NK-92 (cell line): ENCODE results near the gene ZSCAN20.

Experiments
- DNase-seq: peaks from one replicate; lab custom pipeline; 2025; ENCODE audit not compliant: unreplicated experiment; lab: John Stamatoyannopoulos, UW

Gene ZSCAN20

DNA sequence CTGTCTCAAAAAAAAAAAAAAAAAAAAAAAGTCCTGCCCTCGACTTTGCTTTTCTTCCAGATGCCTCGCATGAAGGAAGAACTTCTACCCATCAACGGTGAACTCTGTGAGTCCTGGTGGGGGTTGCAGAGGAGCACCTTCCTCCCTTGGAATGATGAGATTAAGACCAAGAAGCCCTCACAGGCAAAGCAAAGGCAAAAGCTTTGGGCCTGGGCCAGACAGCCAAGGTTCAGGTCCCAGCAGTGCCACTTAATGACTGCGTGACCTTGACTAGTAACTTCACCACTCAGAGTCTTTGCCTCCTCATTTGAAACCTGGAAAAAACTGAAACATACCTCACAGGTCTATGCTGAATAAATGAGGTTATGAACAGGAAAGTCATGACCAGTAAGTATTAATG lies 55.5 kb downstream of the ZSCAN20 start:
- no peak for DNase-seq

DNA sequence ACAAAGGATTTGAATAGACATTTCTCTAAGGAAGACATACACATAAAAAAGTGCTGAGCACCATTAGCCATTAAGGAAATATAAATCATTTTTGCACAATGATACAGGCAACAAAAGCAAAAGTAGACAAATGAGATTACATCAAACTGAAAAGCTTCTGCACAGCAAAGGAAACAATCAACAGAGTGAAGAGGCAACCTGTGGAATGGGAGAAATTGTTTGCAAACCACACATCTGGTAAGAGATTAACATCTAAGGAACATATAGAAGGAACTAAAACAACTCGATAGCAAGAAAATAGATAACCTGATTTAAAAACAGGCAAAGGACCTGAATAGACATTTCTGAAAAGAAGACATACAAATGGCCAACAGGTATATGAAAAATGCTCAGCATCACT lies 57.5 kb downstream of the ZSCAN20 start:
- no peak for DNase-seq

DNA sequence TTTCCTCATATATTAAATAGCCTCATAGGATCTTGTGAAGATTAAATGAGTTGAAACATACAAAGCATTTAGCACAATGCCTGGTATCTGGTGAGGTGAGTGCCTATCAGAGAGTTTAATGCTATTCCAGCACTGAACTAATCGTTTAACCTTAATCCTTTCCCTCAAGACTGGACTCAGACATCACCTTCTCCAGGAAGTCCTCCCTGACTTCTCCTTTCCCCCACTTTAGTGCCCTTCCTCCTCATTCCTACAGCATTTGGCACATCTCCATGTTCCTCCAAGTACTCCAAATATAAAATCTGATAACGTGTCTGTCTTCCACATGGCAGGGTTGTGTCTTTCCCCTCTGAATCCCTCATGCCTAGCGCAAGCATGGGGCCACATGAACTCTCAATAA lies 59.8 kb downstream of the ZSCAN20 start:
- no peak for DNase-seq

DNA sequence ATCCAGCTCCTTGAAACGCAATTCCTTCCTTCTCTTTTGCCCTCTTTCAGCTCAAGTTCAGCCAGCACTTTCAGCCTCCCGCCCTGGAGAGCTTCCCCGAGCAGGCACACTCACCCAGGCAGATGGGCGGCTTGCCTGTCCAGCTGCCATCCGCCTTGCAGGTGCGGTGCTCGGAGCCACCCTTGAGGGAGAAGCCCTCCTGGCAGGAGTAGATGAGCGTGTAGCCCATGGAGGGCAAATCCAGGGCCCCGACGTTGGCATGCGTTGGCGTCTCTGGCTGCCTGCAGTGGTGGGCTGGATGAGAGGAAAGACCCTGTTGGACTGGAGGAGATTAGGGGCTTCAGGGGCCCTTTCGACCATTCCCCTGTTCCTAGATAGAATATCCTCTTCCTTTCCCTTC lies 60.5 kb downstream of the ZSCAN20 start:
- no peak for DNase-seq

DNA sequence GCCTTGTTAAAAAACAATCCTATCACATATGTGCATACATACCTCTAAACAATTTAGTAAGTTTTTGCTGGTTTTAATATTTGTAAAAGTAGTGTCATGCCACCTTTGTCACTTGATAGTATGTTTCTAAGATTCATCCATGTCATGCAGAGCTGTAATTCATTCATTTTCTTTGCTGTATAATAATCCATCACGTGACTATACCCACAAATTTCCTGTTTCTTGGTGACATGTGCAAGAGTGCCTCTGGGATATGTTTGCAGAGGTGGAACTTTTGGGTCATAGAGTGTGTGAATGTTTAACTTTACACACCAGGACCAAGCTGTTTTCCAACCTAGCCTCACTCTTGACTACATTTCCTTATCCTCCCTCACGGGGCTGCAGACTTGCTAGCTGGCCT lies 62.9 kb downstream of the ZSCAN20 start:
- DNase-seq = no peak

DNA sequence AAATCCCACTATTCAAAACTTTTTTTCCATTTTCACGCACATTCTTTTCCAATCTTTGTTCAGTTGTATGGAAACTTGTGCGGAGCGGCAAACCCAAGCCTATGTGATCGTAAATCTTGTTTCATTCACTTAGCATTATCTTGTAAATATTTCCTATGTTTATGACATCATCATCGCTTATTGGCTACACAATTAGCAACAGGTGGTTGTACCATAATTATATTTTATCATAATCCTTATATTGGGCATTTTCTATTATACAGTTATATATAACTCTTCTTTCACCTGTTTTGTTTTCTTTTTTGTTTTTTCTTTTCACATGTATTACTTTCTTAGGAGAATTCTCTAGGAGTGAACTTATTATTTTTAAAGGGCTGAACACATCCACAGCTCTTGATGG lies 65.4 kb downstream of the ZSCAN20 start:
- no peak for DNase-seq

DNA sequence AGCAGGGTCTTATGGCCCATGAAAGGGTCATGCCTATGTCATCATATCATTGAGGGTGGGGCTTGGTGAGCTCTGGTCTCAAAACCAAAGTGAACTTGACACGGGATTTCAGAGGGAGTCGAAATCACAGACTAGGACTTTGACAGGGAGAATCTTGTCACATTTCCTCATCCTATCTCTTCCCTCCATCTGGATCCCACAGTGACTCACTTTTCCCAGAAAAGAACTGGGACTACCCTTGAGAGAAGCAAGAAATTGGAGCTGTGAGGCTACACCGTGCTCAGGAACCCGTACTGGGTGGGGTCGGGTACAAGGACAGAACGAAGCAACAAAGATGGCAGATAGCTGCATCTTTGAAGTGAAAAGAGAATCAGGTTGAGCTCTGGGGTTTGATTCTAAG lies 69.5 kb downstream of the ZSCAN20 start:
- no peak for DNase-seq
